Hepatocyte (in vitro differentiated cells): ENCODE data around the gene MTG2. TPM values are rescaled to one million over a fixed set of nuclear protein-coding genes. Genes with fewer than 3 reads are reported as not detected.

Experiments used
- DNase-seq: peaks from one replicate; pipeline ENCODE4 v3.0.0-alpha.2; 2016; ENCODE audit warnings: low spot score
- H2AFZ ChIP-seq: fragments of 200-600 bp; sonication (generic); 2 replicates; pipeline ENCODE4 v1.6.0; 2016; ENCODE audit warnings: antibody characterized with exemption, mild to moderate bottlenecking
- H3K27ac ChIP-seq: fragments of 200-600 bp; sonication (generic); 2 replicates; pipeline ENCODE4 v1.5.1; 2016; ENCODE audit warnings: mild to moderate bottlenecking
- H3K27me3 ChIP-seq: fragments of 200-600 bp; sonication (generic); 2 replicates; pipeline ENCODE4 v1.6.1; 2016
- H3K36me3 ChIP-seq: fragments of 200-600 bp; sonication (generic); replicated peaks from 2 replicates; pipeline ENCODE4 v1.5.1; 2016; ENCODE audit warnings: low read depth; ENCODE audit not compliant: insufficient read depth
- H3K4me1 ChIP-seq: fragments of 200-600 bp; sonication (generic); 2 replicates; pipeline ENCODE4 v1.5.1; 2016; ENCODE audit warnings: mild to moderate bottlenecking, moderate library complexity; ENCODE audit not compliant: insufficient read depth
- H3K4me2 ChIP-seq: fragments of 200-600 bp; sonication (generic); 2 replicates; pipeline ENCODE4 v1.6.0; 2016
- H3K4me3 ChIP-seq: fragments of 200-600 bp; sonication (generic); 2 replicates; pipeline ENCODE4 v1.5.1; 2016; ENCODE audit warnings: mild to moderate bottlenecking
- H3K79me2 ChIP-seq: fragments of 200-600 bp; sonication (generic); 2 replicates; pipeline ENCODE4 v1.6.0; 2017; ENCODE audit warnings: mild to moderate bottlenecking
- H3K9me2 ChIP-seq: fragments of 200-600 bp; sonication (generic); replicated peaks from 2 replicates; pipeline ENCODE4 v1.6.0; 2017; ENCODE audit warnings: mild to moderate bottlenecking; ENCODE audit not compliant: insufficient read depth
- H3K9me3 ChIP-seq: fragments of 200-600 bp; sonication (generic); 2 replicates; pipeline ENCODE4 v1.5.1; 2016; ENCODE audit warnings: low read depth, mild to moderate bottlenecking
- H4K20me1 ChIP-seq: fragments of 200-600 bp; sonication (generic); 2 replicates; pipeline ENCODE4 v1.6.0; 2016; ENCODE audit warnings: mild to moderate bottlenecking; ENCODE audit not compliant: insufficient read depth, poor library complexity, severe bottlenecking
- EZH2 ChIP-seq: fragments of 200-600 bp; sonication (generic); IDR thresholded peaks from 2 replicates; pipeline ENCODE4 v1.6.1; 2016; ENCODE audit warnings: antibody characterized with exemption, mild to moderate bottlenecking, borderline replicate concordance
- EZH2phosphoT487 ChIP-seq: fragments of 200-600 bp; sonication (generic); IDR thresholded peaks from one replicate; pipeline ENCODE4 v1.6.1; 2018; ENCODE audit warnings: antibody characterized with exemption, mild to moderate bottlenecking, low read depth, moderate library complexity; ENCODE audit not compliant: unreplicated experiment, severe bottlenecking
- WGBS: methylation state at CpG from one replicate; pipeline ENCODE4 v1.1.6; 2016; ENCODE audit warnings: low lambda C conversion rate; ENCODE audit errors: missing lambda C conversion rate; 5-methylcytosine and 5-hydroxymethylcytosine counted together
- polyA plus RNA-seq: library from polyadenylated mRNA; unstranded; fragments of >200 nt; fragmentation: Nextera tagmentation; extraction: Ambion mirVana; gene quantifications from 2 replicates; pipeline ENCODE4 v1.2.1, GENCODE V29; 2016
- total RNA-seq: library from RNA; depleted of rRNA; stranded (reverse); fragments of >200 nt; gene quantifications from 2 replicates; pipeline ENCODE4 v1.2.3, GENCODE V29; 2014
- TF ChIP-seq, protein P1 (sequence below): fragments of 200-600 bp; sonication (generic); IDR thresholded peaks from 2 replicates; pipeline ENCODE4 v1.5.1; 2016; ENCODE audit warnings: antibody characterized with exemption, mild to moderate bottlenecking; ENCODE audit not compliant: poor library complexity

Gene MTG2
- total and polyA plus RNA-seq, 2 experiments from 2014 or later, result 18.4 to 26.7 TPM

DNA sequence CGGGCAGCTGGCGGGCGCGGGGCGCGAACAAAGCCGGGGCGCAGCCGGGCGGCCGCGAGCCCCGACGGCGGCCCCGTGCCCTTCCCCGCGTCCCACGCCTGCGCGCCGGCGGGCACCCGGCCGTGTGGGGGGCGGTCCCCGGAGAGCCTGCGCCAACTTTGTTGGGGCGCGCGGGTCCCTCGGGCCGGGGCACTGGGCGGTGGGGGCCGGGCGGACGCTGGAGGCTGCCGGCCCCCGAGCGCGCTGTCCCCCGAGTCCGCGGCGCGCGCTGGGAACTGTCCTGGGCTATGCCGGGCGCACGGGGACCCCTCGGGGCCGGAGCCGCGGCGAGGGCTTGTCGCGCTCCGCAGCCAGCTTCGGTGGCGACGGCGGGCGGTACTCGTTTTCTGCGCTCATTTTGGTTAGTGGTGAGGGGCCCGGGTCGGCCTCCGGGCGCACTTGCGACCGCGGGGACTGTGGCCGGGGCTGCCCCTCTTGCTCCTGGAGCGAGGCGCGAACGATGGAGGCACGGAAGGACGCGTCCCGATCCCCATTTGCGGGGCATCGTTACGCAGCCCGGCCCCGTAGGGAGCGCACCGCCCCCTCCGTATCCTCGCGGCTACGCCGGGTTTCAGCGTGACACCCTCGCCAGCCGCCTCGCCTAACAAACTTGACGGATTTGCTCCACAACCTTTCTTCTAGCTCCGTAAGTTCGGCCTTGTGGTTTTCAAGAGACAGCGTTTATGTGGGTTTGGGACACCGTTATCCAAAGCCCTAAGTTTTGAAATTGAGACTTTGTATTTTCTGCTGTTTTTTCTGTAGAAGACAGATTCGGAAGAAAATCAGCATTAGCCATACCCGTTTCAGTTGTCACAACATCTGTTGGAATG lies 38.6 kb upstream of the MTG2 start:
- H3K9me2 ChIP-seq, result no peaks in the 10 kb centered on the region
- peak overlapping the region; percentile 92 for H3K4me2 ChIP-seq
- H3K4me1 ChIP-seq, result peaks cover 22% of the 10 kb centered on the region
- H2AFZ ChIP-seq, result no peak overlapping the region
- peaks cover 4% of the 10 kb centered on the region for H3K36me3 ChIP-seq
- H3K27me3 ChIP-seq, result no peaks in the 10 kb centered on the region
- WGBS, result 2% methylated on average over 47 of the region's 104 CpGs
- peak; percentile 77 for DNase-seq
- H3K27ac ChIP-seq, result peak overlapping the region; percentile 100
- H3K79me2 ChIP-seq, result peaks cover 87% of the 10 kb centered on the region
- TF ChIP-seq, protein P1, sequence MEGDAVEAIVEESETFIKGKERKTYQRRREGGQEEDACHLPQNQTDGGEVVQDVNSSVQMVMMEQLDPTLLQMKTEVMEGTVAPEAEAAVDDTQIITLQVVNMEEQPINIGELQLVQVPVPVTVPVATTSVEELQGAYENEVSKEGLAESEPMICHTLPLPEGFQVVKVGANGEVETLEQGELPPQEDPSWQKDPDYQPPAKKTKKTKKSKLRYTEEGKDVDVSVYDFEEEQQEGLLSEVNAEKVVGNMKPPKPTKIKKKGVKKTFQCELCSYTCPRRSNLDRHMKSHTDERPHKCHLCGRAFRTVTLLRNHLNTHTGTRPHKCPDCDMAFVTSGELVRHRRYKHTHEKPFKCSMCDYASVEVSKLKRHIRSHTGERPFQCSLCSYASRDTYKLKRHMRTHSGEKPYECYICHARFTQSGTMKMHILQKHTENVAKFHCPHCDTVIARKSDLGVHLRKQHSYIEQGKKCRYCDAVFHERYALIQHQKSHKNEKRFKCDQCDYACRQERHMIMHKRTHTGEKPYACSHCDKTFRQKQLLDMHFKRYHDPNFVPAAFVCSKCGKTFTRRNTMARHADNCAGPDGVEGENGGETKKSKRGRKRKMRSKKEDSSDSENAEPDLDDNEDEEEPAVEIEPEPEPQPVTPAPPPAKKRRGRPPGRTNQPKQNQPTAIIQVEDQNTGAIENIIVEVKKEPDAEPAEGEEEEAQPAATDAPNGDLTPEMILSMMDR, result no peak
- TF ChIP-seq EZH2phosphoT487, result no peak
- TF ChIP-seq EZH2, result no peak
- H3K4me3 ChIP-seq, result peak overlapping the region; percentile 97
- H4K20me1 ChIP-seq, result peaks cover 83% of the 10 kb centered on the region
- H3K9me3 ChIP-seq, result no peaks in the 10 kb centered on the region

DNA sequence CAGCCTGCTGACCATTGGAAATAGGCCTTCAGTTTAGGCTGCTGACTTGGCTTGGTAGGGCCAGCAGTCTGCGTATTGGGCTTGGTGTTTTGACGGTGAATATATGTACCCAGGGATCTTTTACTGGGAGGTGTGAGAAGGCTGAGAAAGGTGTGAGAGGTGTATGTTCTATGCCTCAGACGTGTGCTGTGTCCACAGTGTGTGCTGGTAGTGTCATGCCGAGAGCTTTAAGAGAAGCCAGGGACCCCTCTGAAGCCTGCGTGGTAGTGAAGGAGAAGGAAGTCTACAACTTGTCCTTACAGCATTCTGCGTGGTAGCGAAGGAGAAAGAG lies 37.2 kb upstream of the MTG2 start:
- Histone ChIP-seq H3K27ac (no peak overlapping the region), H3K4me2 (peak overlapping the region; percentile 92), H3K4me1 (peaks cover 22% of the 10 kb centered on the region), H3K4me3 (no peak overlapping the region), H3K79me2 (peaks cover 87% of the 10 kb centered on the region), H3K9me2 (no peaks in the 10 kb centered on the region), H3K9me3 (no peaks in the 10 kb centered on the region), H3K27me3 (no peaks in the 10 kb centered on the region), H3K36me3 (no peaks in the 10 kb centered on the region), H4K20me1 (peaks cover 81% of the 10 kb centered on the region), H2AFZ (no peak overlapping the region)
- TF ChIP-seq, protein P1, result no peak
- no peak for TF ChIP-seq EZH2phosphoT487
- TF ChIP-seq EZH2, result no peak
- DNase-seq, result no peak
- WGBS, result 97% methylated on average over 7 of the region's 7 CpGs

DNA sequence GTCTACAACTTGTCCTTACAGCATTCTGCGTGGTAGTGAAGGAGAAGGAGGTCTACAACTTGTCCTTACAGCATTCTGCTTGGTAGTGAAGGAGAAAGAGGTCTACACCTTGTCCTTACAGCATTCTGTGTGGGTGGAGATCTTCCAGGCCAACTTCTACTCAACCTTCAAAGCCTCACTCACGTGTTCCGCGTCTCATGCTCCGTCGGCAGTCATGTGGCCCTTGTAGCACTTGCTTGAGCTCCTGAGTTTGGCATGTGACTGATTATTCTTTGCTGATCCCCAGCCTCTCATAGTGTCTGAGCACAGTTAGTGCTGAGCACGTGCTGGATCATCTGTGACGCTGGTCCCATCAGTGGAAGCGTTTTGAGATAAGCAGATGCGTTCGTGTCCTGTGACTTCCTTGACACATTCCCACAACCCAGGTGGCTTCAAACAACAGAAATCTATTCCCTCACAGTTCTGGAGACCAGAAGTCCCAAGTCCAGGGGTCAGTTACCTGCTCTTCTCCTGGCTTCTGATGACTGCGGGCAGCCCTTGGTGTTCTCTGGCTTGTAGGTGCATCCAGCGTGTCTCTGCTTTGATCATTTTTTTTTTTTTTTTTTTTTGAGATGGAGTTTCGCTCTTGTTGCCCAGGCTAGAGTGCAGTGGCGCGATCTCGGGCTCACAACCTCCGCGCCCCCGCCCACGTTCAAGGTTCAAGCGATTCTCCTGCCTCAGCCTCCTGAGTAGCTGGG lies 36.6 kb upstream of the MTG2 start:
- Histone ChIP-seq H2AFZ (no peak overlapping the region), H3K9me3 (no peaks in the 10 kb centered on the region), H3K4me3 (no peak overlapping the region), H4K20me1 (peaks cover 81% of the 10 kb centered on the region), H3K36me3 (no peaks in the 10 kb centered on the region), H3K9me2 (no peaks in the 10 kb centered on the region), H3K79me2 (peaks cover 87% of the 10 kb centered on the region), H3K4me1 (peaks cover 21% of the 10 kb centered on the region), H3K27me3 (no peaks in the 10 kb centered on the region), H3K4me2 (peak overlapping the region; percentile 92), H3K27ac (no peak overlapping the region)
- no peak for TF ChIP-seq EZH2phosphoT487
- no peak for DNase-seq
- 96% methylated on average over 21 of the region's 22 CpGs for WGBS

DNA sequence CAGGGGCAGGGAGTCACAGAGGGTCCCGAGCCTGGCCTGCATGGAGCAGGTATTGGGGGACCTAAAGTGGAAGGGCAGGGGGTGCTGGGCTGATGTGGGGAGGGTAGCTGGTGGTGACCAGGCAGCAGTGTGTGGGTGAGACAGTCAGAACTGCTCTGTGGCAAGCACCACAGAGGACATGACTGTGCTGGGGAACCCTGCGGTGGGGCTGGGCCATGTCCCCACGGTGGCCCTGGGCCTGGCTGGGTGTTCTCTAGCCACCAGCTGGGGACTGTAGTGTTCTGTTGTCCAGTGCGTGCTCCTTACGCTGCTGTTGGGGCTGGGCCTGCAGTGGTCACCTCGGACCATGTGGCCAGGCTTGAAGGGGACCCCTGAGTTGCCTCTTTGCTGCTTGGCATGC lies 35.7 kb upstream of the MTG2 start:
- Histone ChIP-seq H3K9me2 (no peaks in the 10 kb centered on the region), H3K4me2 (no peak overlapping the region), H3K27me3 (no peaks in the 10 kb centered on the region), H3K4me3 (no peak overlapping the region), H3K9me3 (no peaks in the 10 kb centered on the region), H4K20me1 (peaks cover 79% of the 10 kb centered on the region), H3K4me1 (peaks cover 12% of the 10 kb centered on the region), H3K27ac (no peak overlapping the region), H3K79me2 (peaks cover 87% of the 10 kb centered on the region), H2AFZ (no peak overlapping the region), H3K36me3 (no peaks in the 10 kb centered on the region)
- no peak for DNase-seq
- 99% methylated on average over 6 of the region's 6 CpGs for WGBS
- TF ChIP-seq EZH2 (no peak), EZH2phosphoT487 (no peak)
- TF ChIP-seq, protein P1, result no peak
